GM19455 (cell line): ENCODE data around the gene ARRDC4.
"Not testable (repeated sequence)": the region's sequence is repeated elsewhere in the genome, so short reads cannot be mapped to it uniquely, and the experiment has no call there.

Source experiments
- ATAC-seq: cut with Tn5 transposase; IDR thresholded peaks from one replicate; pipeline ENCODE4 v1.9.1; 2021; ENCODE audit not compliant: unreplicated experiment

Gene ARRDC4

GRCh38 chr15:97966246-97966645, 5.7 kb downstream of the ARRDC4 start:
- no peak for ATAC-seq

GRCh38 chr15:97966924-97967620, 6.6 kb downstream of the ARRDC4 start:
- ATAC-seq = no peak

- no peak for ATAC-seq
Observed at GRCh38 chr15:97967881-97968280, 7.4 kb downstream of the ARRDC4 start.

DNA sequence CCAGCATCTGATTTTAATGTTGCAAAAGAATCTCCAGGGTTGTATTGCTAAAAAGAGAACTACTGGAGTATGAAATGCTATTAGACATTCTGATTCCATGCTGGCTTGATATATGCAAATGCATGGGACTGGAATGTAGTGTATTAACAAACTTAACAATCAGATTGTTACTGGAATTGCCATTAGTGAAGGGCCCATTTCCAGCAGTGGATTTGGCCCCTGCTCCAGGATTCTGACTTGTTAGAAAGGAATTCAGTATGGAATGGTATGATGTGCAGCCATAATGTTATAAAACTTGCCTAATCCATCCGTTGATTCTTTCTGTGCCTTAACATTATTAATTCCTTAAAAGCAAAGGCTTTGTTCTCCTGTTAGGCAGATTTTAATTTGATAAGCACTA, 7.9 kb downstream of the ARRDC4 start:
- ATAC-seq = no peak

GRCh38 chr15:97972366-97972765, 11.9 kb downstream of the ARRDC4 start:
- no peak for ATAC-seq

DNA sequence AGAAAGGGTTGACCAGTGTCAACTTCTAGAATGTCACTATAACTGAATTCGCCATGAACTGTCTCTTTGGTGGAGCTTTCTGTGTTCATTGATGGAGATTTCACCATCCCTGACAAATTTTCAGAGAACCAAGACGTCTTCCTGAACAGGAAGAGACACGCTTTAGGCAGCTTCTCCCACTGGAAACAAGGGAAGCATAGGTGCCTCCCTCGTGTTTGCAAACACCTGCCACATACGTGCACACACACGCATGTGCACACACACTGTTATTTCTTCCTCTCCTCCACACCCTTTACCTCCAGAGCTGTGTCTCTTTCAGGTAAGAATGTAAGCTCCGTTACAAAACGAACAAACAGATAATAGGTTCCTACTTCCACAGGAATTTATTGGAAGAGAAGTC, 15.6 kb downstream of the ARRDC4 start:
- no peak for ATAC-seq

DNA sequence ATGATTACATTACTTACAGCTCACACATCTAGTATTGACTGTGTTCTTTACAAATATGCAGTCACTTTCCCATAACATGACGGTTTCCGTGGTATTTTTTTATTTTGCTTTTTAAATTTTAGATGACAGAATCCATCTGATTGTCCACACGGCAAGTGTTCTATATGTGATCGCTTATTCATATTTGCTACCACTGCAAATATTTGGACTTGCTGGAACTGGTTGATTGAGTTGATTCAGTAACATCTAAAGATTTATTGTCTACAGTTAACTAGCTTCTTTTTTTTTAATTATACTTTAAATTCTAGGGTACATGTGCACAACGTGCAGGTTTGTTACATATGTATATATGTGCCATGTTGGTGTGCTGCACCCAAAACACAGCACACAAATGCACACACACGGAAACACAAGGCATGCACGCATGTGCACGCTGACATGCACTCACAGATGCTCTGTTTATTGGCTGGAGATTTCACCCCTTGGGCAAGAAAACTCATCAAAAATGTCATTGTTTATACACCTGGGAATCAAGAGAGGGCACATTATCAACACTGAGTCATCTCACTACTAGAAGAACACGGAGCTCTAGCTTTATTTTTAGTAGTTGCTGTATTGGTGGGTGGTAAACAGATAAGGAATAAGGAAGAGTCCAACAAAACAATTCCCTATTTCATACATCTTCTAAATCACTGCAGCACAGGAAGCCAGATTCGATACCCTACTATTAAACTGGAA, 16.4 kb downstream of the ARRDC4 start:
- ATAC-seq = no peak

- ATAC-seq = no peak
Observed at GRCh38 chr15:97977734-97978133, 17.2 kb downstream of the ARRDC4 start.

DNA sequence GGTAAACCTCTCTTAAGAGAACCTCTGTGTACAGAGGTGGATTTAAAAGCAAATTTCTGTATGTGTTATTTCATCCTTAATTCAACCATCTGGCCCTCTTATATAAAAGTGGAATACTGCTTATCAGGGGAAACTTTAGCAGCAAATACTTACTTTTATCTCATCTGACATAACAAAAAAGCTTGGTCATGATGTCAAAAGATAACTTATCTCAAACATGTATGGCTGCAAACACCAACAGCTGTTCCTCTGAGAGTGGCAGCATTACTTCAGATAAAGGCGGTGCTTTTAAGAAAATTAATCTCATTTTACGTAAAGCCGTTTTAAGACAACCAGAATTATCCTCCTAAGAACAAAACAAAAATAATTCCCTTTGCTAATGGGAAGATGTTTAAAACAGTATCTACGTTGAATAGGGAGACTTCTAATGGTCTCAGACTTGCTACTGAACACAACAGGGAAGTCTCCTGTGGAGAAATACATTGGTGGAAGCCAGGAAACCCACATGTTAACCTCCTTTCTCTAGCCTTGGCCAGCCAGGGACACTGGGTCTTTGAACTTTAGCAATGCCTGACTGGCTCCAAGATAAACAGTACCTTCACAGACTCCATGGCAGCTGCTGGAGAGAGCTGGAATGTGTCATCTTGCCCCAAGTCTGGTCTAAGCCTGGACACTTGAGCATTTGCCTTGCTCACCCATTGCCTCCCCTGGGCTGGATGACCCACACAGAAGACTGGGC, 18.1 kb downstream of the ARRDC4 start:
- ATAC-seq = no peak

- no peak for ATAC-seq
Observed at GRCh38 chr15:97979140-97979520, 18.6 kb downstream of the ARRDC4 start.

DNA sequence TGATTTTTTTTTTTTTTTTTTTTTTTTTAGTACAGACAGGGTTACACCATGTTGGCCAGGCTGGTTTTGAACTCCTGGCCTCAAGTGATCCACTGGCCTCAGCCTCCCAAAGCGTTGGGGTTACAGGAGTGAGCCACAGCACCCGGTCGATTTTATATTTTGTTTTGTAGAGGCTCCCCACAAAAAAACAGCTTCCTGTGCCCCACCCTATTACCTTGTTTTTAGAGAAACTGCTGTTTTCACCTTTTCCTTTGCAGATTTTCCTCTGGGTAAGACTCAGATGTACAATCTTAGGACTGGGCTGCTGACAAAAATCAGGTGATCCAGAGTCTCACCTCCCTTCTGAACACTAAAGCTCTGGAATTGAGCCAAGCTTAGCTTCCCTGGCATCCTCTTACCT, 20.6 kb downstream of the ARRDC4 start:
- no peak for ATAC-seq

DNA sequence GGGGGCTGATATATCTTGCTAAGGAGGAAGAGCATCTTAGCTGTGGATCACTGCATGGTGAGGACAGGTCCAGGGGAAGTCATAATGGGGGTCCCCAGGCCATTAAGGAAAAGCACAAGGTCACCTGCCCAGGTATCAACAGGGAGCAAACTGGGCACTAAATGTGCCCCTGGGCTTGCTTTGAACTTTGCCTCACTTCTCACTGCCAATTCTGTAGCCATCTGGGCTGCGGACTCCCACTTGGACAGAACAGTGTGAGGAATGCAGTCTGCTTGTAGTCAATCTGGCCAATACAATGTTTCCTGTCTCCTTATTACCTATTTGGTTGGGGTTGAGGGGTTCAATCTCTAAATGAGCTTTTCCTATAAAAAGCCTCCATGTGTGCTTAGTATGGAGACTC, 21.3 kb downstream of the ARRDC4 start:
- no peak for ATAC-seq

DNA sequence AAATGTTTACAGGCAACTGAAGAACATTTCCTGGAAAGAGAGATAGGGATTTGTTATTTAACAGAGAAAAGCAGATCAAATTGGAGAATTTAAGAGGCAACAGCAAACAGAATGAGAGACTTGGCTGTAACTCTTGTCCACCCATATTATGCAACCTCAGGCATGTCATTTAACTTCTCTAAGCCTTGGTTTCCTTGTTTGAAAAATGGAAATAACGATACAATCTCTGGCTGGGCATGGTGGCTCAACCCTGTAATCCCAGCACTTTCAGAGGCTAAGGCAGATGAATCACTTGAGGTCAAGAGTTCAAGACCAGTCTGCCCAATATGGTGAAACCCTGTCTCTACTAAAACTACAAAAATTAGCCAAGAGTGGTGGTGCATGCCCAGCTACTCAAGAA, 23.7 kb downstream of the ARRDC4 start:
- no peak for ATAC-seq

DNA sequence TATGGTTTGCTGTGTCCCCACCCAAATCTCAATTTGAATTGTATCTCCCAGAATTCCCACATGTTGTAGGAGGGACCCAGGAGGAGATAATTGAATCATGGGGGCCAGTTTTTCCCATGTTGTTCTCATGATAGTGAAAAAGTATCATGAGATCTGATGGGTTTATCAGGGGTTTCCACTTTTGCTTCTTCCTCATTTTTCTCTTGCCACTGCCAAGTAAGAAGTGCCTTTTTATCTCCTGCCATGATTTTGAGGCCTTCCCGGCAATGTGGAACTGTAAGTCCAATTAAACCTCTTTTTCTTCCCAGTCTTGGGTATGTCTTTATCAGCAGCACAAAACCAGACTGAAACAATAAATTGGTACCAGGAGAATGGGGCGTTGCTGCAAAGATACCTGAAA, 25.5 kb downstream of the ARRDC4 start:
- ATAC-seq = not testable (repeated sequence)

DNA sequence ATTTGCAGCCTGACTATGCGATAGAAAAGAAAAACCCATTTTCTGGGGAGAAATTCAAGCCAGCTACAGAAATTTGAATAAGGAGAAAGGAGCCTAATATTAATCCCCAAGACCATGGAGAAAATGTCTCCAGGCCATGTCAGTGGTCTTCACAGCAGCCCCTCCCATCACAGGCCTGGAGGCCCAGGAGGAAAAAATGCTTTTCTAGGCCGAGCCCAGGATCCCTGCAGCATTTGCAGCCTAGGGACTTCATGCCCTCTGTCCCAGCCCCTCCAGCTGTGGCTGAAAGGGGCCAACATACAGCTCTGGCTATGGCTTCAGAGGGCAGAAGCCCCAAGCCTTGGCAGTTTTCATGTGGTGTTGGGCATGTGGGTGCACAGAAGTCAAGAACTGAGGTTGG, 26.3 kb downstream of the ARRDC4 start:
- no peak for ATAC-seq

- ATAC-seq = no peak
Observed at GRCh38 chr15:97989299-97989698, 28.8 kb downstream of the ARRDC4 start.

GRCh38 chr15:97991972-97992541, 31.6 kb downstream of the ARRDC4 start:
- no peak for ATAC-seq

GRCh38 chr15:97992823-97993222, 32.3 kb downstream of the ARRDC4 start:
- ATAC-seq = no peak

- no peak for ATAC-seq
Observed at GRCh38 chr15:97993310-97993738, 32.8 kb downstream of the ARRDC4 start.

GRCh38 chr15:97994236-97994635, 33.7 kb downstream of the ARRDC4 start:
- ATAC-seq = no peak

DNA sequence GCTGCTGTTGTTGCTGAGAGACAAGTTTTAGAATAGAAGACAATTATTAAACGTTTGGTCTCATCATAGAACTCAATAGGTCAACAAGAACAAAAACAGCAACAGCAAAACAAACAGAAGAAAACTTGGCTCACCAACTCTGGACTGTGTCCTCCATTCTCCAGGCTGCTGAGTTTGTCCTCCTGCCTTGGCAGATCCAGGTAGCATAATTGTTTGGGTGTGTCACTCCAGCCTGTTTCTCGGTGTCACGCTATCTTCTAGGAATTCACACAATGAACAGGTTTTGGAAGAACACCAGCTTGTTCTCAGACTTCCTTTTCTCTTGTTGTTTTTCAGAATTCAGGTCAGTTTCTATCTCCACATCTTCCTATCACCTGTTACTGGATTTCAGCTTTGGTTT, 34.7 kb downstream of the ARRDC4 start:
- no peak for ATAC-seq
